Vagina (tissue), 2 donors: ENCODE results near the gene PLXNB1.

ENCODE experiments used
- CTCF ChIP-seq, 3 experiments: fragments of 450-650 bp in 2 of 3; fragments of 200-600 bp in 1 of 3; sonication (generic) in 1 of 3; IDR thresholded peaks; one replicate each; pipeline ENCODE4 v1.5.1; 2017 to 2019; ENCODE audit warnings: antibody characterized with exemption in 3 of 3, mild to moderate bottlenecking in 2 of 3, moderate library complexity in 2 of 3
- POLR2A ChIP-seq, 2 donors: fragments of 450-650 bp; IDR thresholded peaks; one replicate each; pipeline ENCODE4 v1.6.1; 2017; ENCODE audit warnings: antibody characterized with exemption in 2 of 2, mild to moderate bottlenecking in 2 of 2, moderate library complexity in 2 of 2
- POLR2AphosphoS5 ChIP-seq, 2 donors: sonication (generic); formaldehyde crosslinking; IDR thresholded peaks; one replicate each; pipeline ENCODE4 v1.9.0; 2017; ENCODE audit warnings: antibody characterized with exemption in 2 of 2, mild to moderate bottlenecking in 2 of 2, low read depth in 1 of 2; ENCODE audit not compliant: insufficient read depth in 1 of 2

- TF ChIP-seq POLR2A (IDR thresholded peaks at IDR 0.05) (peak in 1 of 2 donors; percentile 80), CTCF (IDR thresholded peaks at IDR 0.05) (peak in 2 of 3 experiments; percentile 37 to 48), POLR2AphosphoS5 (IDR thresholded peaks at IDR 0.05; ENCODE audit: insufficient read depth in 1 of 2, low read depth in 1 of 2) (peak; percentile 91 to 93)
Observed at GRCh38 chr3:48472923-48473616, 43.2 kb upstream of the PLXNB1 start.
